Lung (tissue), 12 donors: ENCODE data around the gene FRMD5. TPM values are rescaled to one million over a fixed set of nuclear protein-coding genes. Genes with fewer than 3 reads are reported as not detected.

Source experiments
- ATAC-seq: fragments of 200-7000 bp; cut with Tn5 transposase; one replicate; pipeline ENCODE4 v1.9.1; 2020; ENCODE audit warnings: moderate number of reproducible peaks; ENCODE audit not compliant: insufficient read depth, low FRiP score
- DNase-seq, 3 donors: peaks; one replicate each; pipeline ENCODE4 v3.0.0-alpha.2; 2013 to 2017
- H3K27ac ChIP-seq, 2 donors: one replicate each; pipeline ENCODE4 v1.5.1; 2013; ENCODE audit warnings: mild to moderate bottlenecking in 2 of 2, moderate library complexity in 2 of 2, control low read depth in 1 of 2, inconsistent platforms in 1 of 2, low read depth in 1 of 2, low read length in 1 of 2
- H3K27me3 ChIP-seq, 3 donors: one replicate each; pipeline ENCODE4 v1.5.1; 2013; ENCODE audit warnings: low read length in 2 of 3; ENCODE audit not compliant: control insufficient read depth in 3 of 3, insufficient read depth in 3 of 3
- H3K36me3 ChIP-seq, 4 donors: one replicate each; pipeline ENCODE4 v1.5.1; 2013; ENCODE audit warnings: low read length in 4 of 4, mild to moderate bottlenecking in 1 of 4, moderate library complexity in 1 of 4; ENCODE audit not compliant: control insufficient read depth in 4 of 4, insufficient read depth in 4 of 4
- H3K4me1 ChIP-seq, 5 donors: one replicate each; pipeline ENCODE4 v1.5.1; 2013; ENCODE audit warnings: low read length in 5 of 5, mild to moderate bottlenecking in 2 of 5, moderate library complexity in 1 of 5; ENCODE audit not compliant: control insufficient read depth in 5 of 5, insufficient read depth in 5 of 5
- H3K4me3 ChIP-seq: one replicate; pipeline ENCODE4 v1.5.1; 2013; ENCODE audit warnings: mild to moderate bottlenecking, control low read depth, moderate library complexity
- H3K9ac ChIP-seq, 2 donors: one replicate each; pipeline ENCODE4 v1.5.1; 2013; ENCODE audit warnings: low read length in 2 of 2, control low read depth in 1 of 2; ENCODE audit not compliant: insufficient read depth in 1 of 2
- H3K9me3 ChIP-seq, 4 donors: one replicate each; pipeline ENCODE4 v1.5.1; 2013; ENCODE audit warnings: low read length in 3 of 4, mild to moderate bottlenecking in 1 of 4, moderate library complexity in 1 of 4; ENCODE audit not compliant: control insufficient read depth in 4 of 4, insufficient read depth in 3 of 4
- WGBS, 2 donors: extraction: QIAGEN DNeasy Blood & Tissue Kit; methylation state at CpG; one replicate each; pipeline ENCODE4 v1.1.7; 2013; 5-methylcytosine and 5-hydroxymethylcytosine counted together
- polyA plus RNA-seq, 2 donors: library from polyadenylated mRNA; stranded (reverse); fragments of 200-250 nt; gene quantifications; one replicate each; pipeline ENCODE4 v1.2.1, GENCODE V29; 2013
- total RNA-seq, 2 donors: library from RNA; depleted of rRNA in 1 of 2; stranded (reverse); fragments of >200 nt in 1 of 2; gene quantifications; one replicate each; pipeline ENCODE4 v1.2.1, GENCODE V29; 2014 to 2021
- TF ChIP-seq, protein P1 (sequence below): IDR thresholded peaks from 2 replicates; pipeline ENCODE4 v1.5.1; 2012; ENCODE audit warnings: mild to moderate bottlenecking; ENCODE audit errors: control extremely low read depth, extremely low read depth
- donor health status: control.
- donor health status: control.
- donor health status: Bipolar disorder and iron deficiency.
- donor health status: healthy.
- donor health status: DM: yes; HTN: yes; CAD: no.

The FRMD5 gene
- total and polyA plus RNA-seq, 4 donors: 0.10 to 1.1 (median 0.67) TPM

DNA sequence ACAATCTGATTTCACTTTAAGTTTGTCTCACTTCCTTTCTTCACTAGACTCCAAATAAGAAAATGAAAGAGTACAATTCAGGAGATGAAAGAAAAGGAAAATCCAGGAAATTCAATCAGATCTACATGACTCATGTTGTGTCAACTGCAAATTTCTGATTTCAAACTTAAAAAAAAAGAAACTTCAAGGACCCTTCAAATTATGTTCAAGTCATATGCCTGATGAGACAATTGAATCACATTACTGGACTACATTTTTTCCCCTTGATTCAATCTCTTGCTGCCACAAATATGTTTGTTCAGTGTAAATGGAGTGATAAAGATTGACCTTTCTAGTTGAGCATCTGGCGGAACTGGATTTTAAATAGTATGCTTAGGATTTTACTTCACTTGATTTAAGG lies 37.4 kb downstream of the FRMD5 start:
- no peaks in the 10 kb centered on the region for H3K4me1 ChIP-seq
- no peaks in the 10 kb centered on the region for H3K27me3 ChIP-seq
- ATAC-seq (peak; percentile 69), DNase-seq (peak in 2 of 3 donors; percentile 38 to 60)
- no peaks in the 10 kb centered on the region for H3K9me3 ChIP-seq
- 69 to 91% methylated on average over 1 of the region's 1 CpG for WGBS, 2 donors
- no peak overlapping the region for H3K4me3 ChIP-seq
- no peak overlapping the region for H3K9ac ChIP-seq
- H3K27ac ChIP-seq: no peak overlapping the region
- TF ChIP-seq, protein P1, sequence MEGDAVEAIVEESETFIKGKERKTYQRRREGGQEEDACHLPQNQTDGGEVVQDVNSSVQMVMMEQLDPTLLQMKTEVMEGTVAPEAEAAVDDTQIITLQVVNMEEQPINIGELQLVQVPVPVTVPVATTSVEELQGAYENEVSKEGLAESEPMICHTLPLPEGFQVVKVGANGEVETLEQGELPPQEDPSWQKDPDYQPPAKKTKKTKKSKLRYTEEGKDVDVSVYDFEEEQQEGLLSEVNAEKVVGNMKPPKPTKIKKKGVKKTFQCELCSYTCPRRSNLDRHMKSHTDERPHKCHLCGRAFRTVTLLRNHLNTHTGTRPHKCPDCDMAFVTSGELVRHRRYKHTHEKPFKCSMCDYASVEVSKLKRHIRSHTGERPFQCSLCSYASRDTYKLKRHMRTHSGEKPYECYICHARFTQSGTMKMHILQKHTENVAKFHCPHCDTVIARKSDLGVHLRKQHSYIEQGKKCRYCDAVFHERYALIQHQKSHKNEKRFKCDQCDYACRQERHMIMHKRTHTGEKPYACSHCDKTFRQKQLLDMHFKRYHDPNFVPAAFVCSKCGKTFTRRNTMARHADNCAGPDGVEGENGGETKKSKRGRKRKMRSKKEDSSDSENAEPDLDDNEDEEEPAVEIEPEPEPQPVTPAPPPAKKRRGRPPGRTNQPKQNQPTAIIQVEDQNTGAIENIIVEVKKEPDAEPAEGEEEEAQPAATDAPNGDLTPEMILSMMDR: no peak
- H3K36me3 ChIP-seq: no peaks in the 10 kb centered on the region

DNA sequence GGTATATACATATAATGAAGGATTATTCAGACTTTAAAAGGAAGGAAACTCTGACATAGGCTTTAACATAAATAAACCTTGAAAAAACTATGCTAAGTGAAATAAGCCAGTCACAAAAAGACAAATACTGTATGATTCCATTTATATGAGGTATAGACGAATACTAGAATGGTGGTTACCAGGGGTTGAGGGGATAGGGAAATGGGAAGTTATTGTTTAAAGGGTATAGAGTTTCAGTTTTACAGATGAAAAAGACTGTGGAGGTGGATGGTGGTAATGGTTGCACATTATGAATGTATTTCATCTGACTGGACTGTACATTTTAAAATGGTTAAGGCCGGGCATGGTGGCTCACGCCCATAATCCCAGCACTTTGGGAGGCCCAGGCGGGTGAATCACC lies 41.7 kb downstream of the FRMD5 start:
- no peak overlapping the region for H3K27ac ChIP-seq
- no peak overlapping the region for H3K9ac ChIP-seq
- ATAC-seq: no peak
- H3K27me3 ChIP-seq: no peaks in the 10 kb centered on the region
- H3K4me1 ChIP-seq: no peaks in the 10 kb centered on the region
- DNase-seq: no peak
- H3K4me3 ChIP-seq: no peak overlapping the region
- 85 to 95% methylated on average over 4 of the region's 4 CpGs for WGBS, 2 donors
- TF ChIP-seq, protein P1: no peak
- no peaks in the 10 kb centered on the region for H3K36me3 ChIP-seq
- H3K9me3 ChIP-seq: no peaks in the 10 kb centered on the region

DNA sequence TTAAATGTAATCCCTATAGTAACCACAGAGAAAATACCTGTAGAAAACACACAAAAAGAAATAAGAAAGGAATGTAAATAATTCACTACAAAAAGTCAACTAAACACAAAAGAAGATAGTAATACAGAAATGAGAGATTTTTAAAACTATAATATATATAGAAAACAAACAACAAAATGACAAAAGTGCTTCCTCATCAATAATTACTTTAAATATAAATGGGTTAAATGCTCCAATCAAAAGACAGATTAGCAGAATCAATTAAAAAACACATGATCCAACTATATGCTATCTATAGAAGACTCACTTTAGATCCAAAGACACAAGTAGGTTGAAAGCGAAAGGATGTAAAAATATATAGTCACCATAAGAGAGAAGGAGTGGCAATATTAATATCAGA lies 45.8 kb downstream of the FRMD5 start:
- H3K4me3 ChIP-seq: no peak overlapping the region
- DNase-seq (no peak), ATAC-seq (no peak)
- no peaks in the 10 kb centered on the region for H3K27me3 ChIP-seq
- 55 to 98% methylated on average over 1 of the region's 1 CpG for WGBS, 2 donors
- H3K36me3 ChIP-seq: no peaks in the 10 kb centered on the region
- TF ChIP-seq, protein P1: no peak
- no peak overlapping the region for H3K9ac ChIP-seq
- peaks cover 0 to 4% (median 0%) of the 10 kb centered on the region in 5 donors for H3K4me1 ChIP-seq
- H3K27ac ChIP-seq: no peak overlapping the region
- H3K9me3 ChIP-seq: no peaks in the 10 kb centered on the region

DNA sequence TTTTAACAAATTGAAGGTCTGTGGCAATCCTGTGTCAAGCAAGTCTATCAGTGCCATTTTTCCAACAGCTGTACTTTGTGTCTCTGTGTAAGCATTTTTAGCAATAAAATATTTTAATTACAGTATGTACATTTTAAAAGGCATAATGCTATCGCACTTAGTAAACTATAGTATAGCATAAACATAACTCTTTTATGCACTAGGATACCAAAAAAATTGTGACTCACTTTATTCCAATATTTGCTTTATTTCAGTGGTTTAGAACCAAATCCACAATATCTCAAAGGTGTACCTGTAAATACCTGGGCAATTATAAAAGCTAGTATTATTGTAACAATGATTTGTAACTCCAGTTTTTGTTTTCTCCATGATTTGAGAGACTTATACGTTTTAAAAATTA lies 46.5 kb downstream of the FRMD5 start:
- no peak for ATAC-seq
- Histone ChIP-seq H3K27ac (no peak overlapping the region), H3K27me3 (no peaks in the 10 kb centered on the region), H3K36me3 (no peaks in the 10 kb centered on the region), H3K4me3 (no peak overlapping the region), H3K9me3 (no peaks in the 10 kb centered on the region), H3K9ac (no peak overlapping the region), H3K4me1 (peaks cover 0 to 6% (median 0%) of the 10 kb centered on the region in 5 donors)
- DNase-seq: no peak
- TF ChIP-seq, protein P1: no peak
- 77 to 81% methylated on average over 2 of the region's 2 CpGs for WGBS, 2 donors
